Common myeloid progenitor, CD34-positive (primary cell): Measurements from ENCODE around the gene LTBP1.

Experiments used
- CTCF ChIA-PET: fragments of 350-600 bp; sonication (Branson Sonifier 250); formaldehyde crosslinking; loops from one replicate; lab custom pipeline; 2021; ENCODE audit warnings: antibody characterized with exemption; lab: Charles Lee
- POLR2A ChIA-PET: fragments of 350-600 bp; sonication (Branson Sonifier 250); formaldehyde crosslinking; loops from one replicate; lab custom pipeline; 2021; ENCODE audit warnings: antibody characterized with exemption; lab: Charles Lee
- DNase-seq, 3 donors: peaks; one replicate each; pipeline versions ENCODE4 v3.0.0 to v3.0.0-alpha.2; 2013
- H3K27ac ChIP-seq, 2 experiments: 1 replicate in 1 of 2; 2 replicates in 1 of 2; pipeline ENCODE4 v1.7.0; 2013; ENCODE audit warnings: inconsistent platforms in 2 of 2, low read length in 2 of 2, mild to moderate bottlenecking in 2 of 2, low read depth in 1 of 2, moderate library complexity in 1 of 2; ENCODE audit not compliant: severe bottlenecking in 2 of 2, insufficient read depth in 1 of 2, poor library complexity in 1 of 2
- H3K27me3 ChIP-seq, 5 experiments: replicated peaks in 2 of 5; 1 replicate in 3 of 5; 2 replicates in 2 of 5; pipeline versions ENCODE4 v1.6.1 to v1.7.0; 2013; ENCODE audit warnings: low read length in 4 of 5, mild to moderate bottlenecking in 2 of 5, moderate library complexity in 2 of 5, inconsistent platforms in 1 of 5; ENCODE audit not compliant: insufficient read depth in 5 of 5, control insufficient read depth in 4 of 5
- H3K36me3 ChIP-seq, 4 experiments: 1 replicate in 2 of 4; 2 replicates in 2 of 4; pipeline versions ENCODE4 v1.6.1 to v1.7.0; 2013; ENCODE audit warnings: low read length in 3 of 4, control low read depth in 1 of 4, mild to moderate bottlenecking in 1 of 4; ENCODE audit not compliant: control insufficient read depth in 4 of 4, insufficient read depth in 4 of 4
- H3K4me1 ChIP-seq, 4 experiments: 1 replicate in 3 of 4; 2 replicates in 1 of 4; pipeline versions ENCODE4 v1.6.1 to v1.7.1; 2013; ENCODE audit warnings: low read length in 3 of 4, mild to moderate bottlenecking in 3 of 4, control low read depth in 1 of 4, inconsistent platforms in 1 of 4, moderate library complexity in 1 of 4; ENCODE audit not compliant: control insufficient read depth in 4 of 4, insufficient read depth in 4 of 4; ENCODE audit errors: control extremely low read depth in 1 of 4
- H3K4me3 ChIP-seq, 7 experiments: 1 replicate in 4 of 7; 2 replicates in 3 of 7; pipeline versions ENCODE4 v1.5.1 to v1.7.0; 2013; ENCODE audit warnings: mild to moderate bottlenecking in 7 of 7, low read length in 6 of 7, moderate library complexity in 6 of 7, inconsistent platforms in 2 of 7, low read depth in 2 of 7, control low read depth in 1 of 7; ENCODE audit not compliant: insufficient read depth in 4 of 7, control insufficient read depth in 1 of 7; ENCODE audit errors: extremely low read depth in 1 of 7
- H3K9me3 ChIP-seq, 5 experiments: 1 replicate in 4 of 5; 2 replicates in 1 of 5; pipeline versions ENCODE4 v1.6.1 to v1.7.1; 2013; ENCODE audit warnings: low read length in 4 of 5, mild to moderate bottlenecking in 2 of 5, inconsistent platforms in 1 of 5, low read depth in 1 of 5, moderate library complexity in 1 of 5; ENCODE audit not compliant: control insufficient read depth in 4 of 5, insufficient read depth in 2 of 5; ENCODE audit errors: control extremely low read depth in 1 of 5
- WGBS: methylation state at CpG from one replicate; pipeline ENCODE4 v1.1.5; 2013; ENCODE audit not compliant: insufficient coverage; 5-methylcytosine and 5-hydroxymethylcytosine counted together

LTBP1 gene

GRCh38 chr2:33302348-33302747 is 355.6 kb downstream of the LTBP1 start:
- no peak for DNase-seq
- no peaks in the 10 kb centered on the region for H3K4me1 ChIP-seq
- ChIA-PET CTCF (no interaction called here), POLR2A (no interaction called here)
- H3K9me3 ChIP-seq, result no peaks in the 10 kb centered on the region
- WGBS, result 83% methylated on average over 1 of the region's 2 CpGs
- H3K36me3 ChIP-seq, result no peaks in the 10 kb centered on the region
- no peak overlapping the region for H3K4me3 ChIP-seq
- H3K27ac ChIP-seq, result no peak overlapping the region
- H3K27me3 ChIP-seq, result no peaks in the 10 kb centered on the region

- no peaks in the 10 kb centered on the region for H3K9me3 ChIP-seq
- no peaks in the 10 kb centered on the region for H3K4me1 ChIP-seq
- H3K27me3 ChIP-seq, result no peaks in the 10 kb centered on the region
- no peak overlapping the region for H3K4me3 ChIP-seq
- WGBS, result 94% methylated on average over 7 of the region's 10 CpGs
- no peak for DNase-seq
- CTCF ChIA-PET, result interaction anchor here (1.2 to 1.4 kb wide), 3 partner anchors 12 to 41 kb away, joined by 3 read pairs; no protein-coding TSS in a partner anchor
- H3K36me3 ChIP-seq, result no peaks in the 10 kb centered on the region
- no peak overlapping the region for H3K27ac ChIP-seq
- POLR2A ChIA-PET, result no interaction called here
These were observed 357.5 kb downstream of the LTBP1 start for GRCh38 chr2:33304032-33304864.

GRCh38 chr2:33307659-33308270 is 361.0 kb downstream of the LTBP1 start:
- WGBS, result 94% methylated on average over 5 of the region's 9 CpGs
- ChIA-PET CTCF (no interaction called here), POLR2A (no interaction called here)
- Histone ChIP-seq H3K27me3 (no peaks in the 10 kb centered on the region), H3K27ac (no peak overlapping the region), H3K9me3 (no peaks in the 10 kb centered on the region), H3K4me1 (no peaks in the 10 kb centered on the region), H3K4me3 (no peak overlapping the region), H3K36me3 (no peaks in the 10 kb centered on the region)
- DNase-seq, result no peak

GRCh38 chr2:33312355-33312754 is 365.6 kb downstream of the LTBP1 start:
- Histone ChIP-seq H3K9me3 (no peaks in the 10 kb centered on the region), H3K27me3 (no peaks in the 10 kb centered on the region), H3K27ac (no peak overlapping the region), H3K4me3 (no peak overlapping the region), H3K4me1 (no peaks in the 10 kb centered on the region), H3K36me3 (no peaks in the 10 kb centered on the region)
- CTCF ChIA-PET, result no interaction called here
- no peak for DNase-seq
- WGBS, result 100% methylated on average over 3 of the region's 4 CpGs
- POLR2A ChIA-PET, result no interaction called here

GRCh38 chr2:33313039-33313438 is 366.3 kb downstream of the LTBP1 start:
- no peaks in the 10 kb centered on the region for H3K27me3 ChIP-seq
- H3K27ac ChIP-seq, result no peak overlapping the region
- no peak overlapping the region for H3K4me3 ChIP-seq
- no peaks in the 10 kb centered on the region for H3K9me3 ChIP-seq
- no peaks in the 10 kb centered on the region for H3K36me3 ChIP-seq
- POLR2A ChIA-PET, result no interaction called here
- H3K4me1 ChIP-seq, result no peaks in the 10 kb centered on the region
- WGBS, result 90% methylated on average over 3 of the region's 3 CpGs
- no peak for DNase-seq
- CTCF ChIA-PET, result no interaction called here

- H3K36me3 ChIP-seq, result no peaks in the 10 kb centered on the region
- no peaks in the 10 kb centered on the region for H3K27me3 ChIP-seq
- POLR2A ChIA-PET, result no interaction called here
- H3K27ac ChIP-seq, result no peak overlapping the region
- H3K4me1 ChIP-seq, result no peaks in the 10 kb centered on the region
- no peaks in the 10 kb centered on the region for H3K9me3 ChIP-seq
- no peak for DNase-seq
- CTCF ChIA-PET, result no interaction called here
- H3K4me3 ChIP-seq, result no peak overlapping the region
These were observed 367.8 kb downstream of the LTBP1 start for GRCh38 chr2:33314541-33314940.

GRCh38 chr2:33316328-33316727 is 369.6 kb downstream of the LTBP1 start:
- no peak for DNase-seq
- ChIA-PET CTCF (interaction anchor here (1.3 to 1.5 kb wide), 2 partner anchors 12 to 26 kb away, joined by 3 read pairs; no protein-coding TSS in a partner anchor), POLR2A (no interaction called here)
- no CpG with 5 or more reads among the region's 1 CpG for WGBS
- no peaks in the 10 kb centered on the region for H3K36me3 ChIP-seq
- H3K9me3 ChIP-seq, result no peaks in the 10 kb centered on the region
- H3K4me1 ChIP-seq, result peaks cover 0 to 1% (median under 1%) of the 10 kb centered on the region in 4 experiments
- no peak overlapping the region for H3K27ac ChIP-seq
- no peak overlapping the region for H3K4me3 ChIP-seq
- no peaks in the 10 kb centered on the region for H3K27me3 ChIP-seq
